HepG2 (cell line): ENCODE data around the gene PPP2R5C. TPM values are rescaled to one million over a fixed set of nuclear protein-coding genes. Genes with fewer than 3 reads are reported as not detected.

Experiments
- DRAP1 ChIP-seq: IDR thresholded peaks from 2 replicates; pipeline ENCODE4 v1.6.1; 2016; ENCODE audit warnings: missing genetic modification reagents, missing compliant biosample characterization
- JUN ChIP-seq: sonication (generic); formaldehyde crosslinking; IDR thresholded peaks from 2 replicates; pipeline ENCODE4 v1.4.0; 2020; ENCODE audit warnings: mild to moderate bottlenecking, missing genetic modification reagents
- PAX8 ChIP-seq: sonication (generic); formaldehyde crosslinking; IDR thresholded peaks from 2 replicates; pipeline ENCODE4 v1.8.0; 2022; ENCODE audit warnings: mild to moderate bottlenecking, missing genetic modification reagents, borderline replicate concordance
- RXRB ChIP-seq: IDR thresholded peaks from 2 replicates; pipeline ENCODE4 v1.6.1; 2016; ENCODE audit warnings: borderline replicate concordance, missing genetic modification reagents, missing compliant biosample characterization
- SIN3B ChIP-seq: fragments of 150-350 bp; IDR thresholded peaks from 2 replicates; pipeline ENCODE4 v1.6.1; 2014; ENCODE audit warnings: low read length
- ZFP62 ChIP-seq: sonication (generic); formaldehyde crosslinking; IDR thresholded peaks from 2 replicates; pipeline ENCODE4 v1.4.0; 2020; ENCODE audit warnings: missing genetic modification reagents
- ZMYM2 ChIP-seq: sonication (generic); formaldehyde crosslinking; IDR thresholded peaks from 2 replicates; pipeline ENCODE4 v1.8.0; 2022; ENCODE audit warnings: mild to moderate bottlenecking, missing genetic modification reagents
- ZNF10 ChIP-seq: sonication (generic); formaldehyde crosslinking; IDR thresholded peaks from 2 replicates; pipeline ENCODE4 v1.4.0; 2020; ENCODE audit warnings: mild to moderate bottlenecking, low read depth, missing genetic modification reagents, borderline replicate concordance
- ZNF20 ChIP-seq: sonication (generic); formaldehyde crosslinking; IDR thresholded peaks from 2 replicates; pipeline ENCODE4 v1.4.0; 2020; ENCODE audit warnings: mild to moderate bottlenecking, moderate library complexity, missing genetic modification reagents
- ZNF350 ChIP-seq: sonication (generic); formaldehyde crosslinking; IDR thresholded peaks from 2 replicates; pipeline ENCODE4 v1.4.0; 2020; ENCODE audit warnings: mild to moderate bottlenecking, low read depth, missing genetic modification reagents, borderline replicate concordance
- ZNF557 ChIP-seq: sonication (generic); formaldehyde crosslinking; IDR thresholded peaks from 2 replicates; pipeline ENCODE4 v1.4.0; 2020; ENCODE audit warnings: missing genetic modification reagents
- ZNF883 ChIP-seq: sonication (generic); formaldehyde crosslinking; IDR thresholded peaks from 2 replicates; pipeline ENCODE4 v1.5.1; 2020; ENCODE audit warnings: mild to moderate bottlenecking, missing genetic modification reagents; ENCODE audit errors: not compliant biosample characterization
- polyA plus RNA-seq, 8 experiments: library from polyadenylated mRNA; depleted of rRNA in 3 of 8; stranded (reverse) in 7 of 8; unstranded in 1 of 8; fragments of >200 nt; fragmentation: Illumina TruSeq in 4 of 8; extraction: Trizol in 4 of 8; gene quantifications; 2 replicates each; pipeline versions ENCODE4 v1.2.1 to v1.2.3, GENCODE V29; 2011 to 2016; ENCODE audit warnings: low read depth in 4 of 8, missing spikeins in 1 of 8, mixed read lengths in 1 of 8; ENCODE audit not compliant: insufficient read depth in 1 of 8
- total RNA-seq, 5 experiments: library from RNA; depleted of rRNA; stranded (reverse); fragments of >200 nt; fragmentation: Illumina TruSeq; extraction: Trizol; gene quantifications; 2 replicates each; pipeline ENCODE4 v1.2.3, GENCODE V29; 2016; ENCODE audit warnings: low read depth in 1 of 5
- TF ChIP-seq, protein P1 (sequence below), 2 experiments: fragments of 450-650 bp in 1 of 2; sonication (generic) in 1 of 2; formaldehyde crosslinking in 1 of 2; IDR thresholded peaks; 2 replicates each; pipeline versions ENCODE4 v1.6.1 to v1.8.0; 2016 to 2022; ENCODE audit warnings: antibody characterized with exemption in 1 of 2, mild to moderate bottlenecking in 1 of 2, missing genetic modification reagents in 1 of 2
- TF ChIP-seq, protein P2 (sequence below): sonication (generic); formaldehyde crosslinking; IDR thresholded peaks from 2 replicates; pipeline ENCODE4 v1.9.0; 2021; ENCODE audit warnings: missing genetic modification reagents, mild to moderate bottlenecking, borderline replicate concordance
- TF ChIP-seq, protein P3 (sequence below): sonication (generic); formaldehyde crosslinking; IDR thresholded peaks from 2 replicates; pipeline ENCODE4 v1.8.1; 2023; ENCODE audit warnings: missing genetic modification reagents, inconsistent platforms, borderline replicate concordance

The PPP2R5C gene
- total and polyA plus RNA-seq, 2 of the 13 experiments (the other 11 are each of a cell fraction or from before 2014, with no cell fraction given): 74.3 to 78.5 TPM

DNA sequence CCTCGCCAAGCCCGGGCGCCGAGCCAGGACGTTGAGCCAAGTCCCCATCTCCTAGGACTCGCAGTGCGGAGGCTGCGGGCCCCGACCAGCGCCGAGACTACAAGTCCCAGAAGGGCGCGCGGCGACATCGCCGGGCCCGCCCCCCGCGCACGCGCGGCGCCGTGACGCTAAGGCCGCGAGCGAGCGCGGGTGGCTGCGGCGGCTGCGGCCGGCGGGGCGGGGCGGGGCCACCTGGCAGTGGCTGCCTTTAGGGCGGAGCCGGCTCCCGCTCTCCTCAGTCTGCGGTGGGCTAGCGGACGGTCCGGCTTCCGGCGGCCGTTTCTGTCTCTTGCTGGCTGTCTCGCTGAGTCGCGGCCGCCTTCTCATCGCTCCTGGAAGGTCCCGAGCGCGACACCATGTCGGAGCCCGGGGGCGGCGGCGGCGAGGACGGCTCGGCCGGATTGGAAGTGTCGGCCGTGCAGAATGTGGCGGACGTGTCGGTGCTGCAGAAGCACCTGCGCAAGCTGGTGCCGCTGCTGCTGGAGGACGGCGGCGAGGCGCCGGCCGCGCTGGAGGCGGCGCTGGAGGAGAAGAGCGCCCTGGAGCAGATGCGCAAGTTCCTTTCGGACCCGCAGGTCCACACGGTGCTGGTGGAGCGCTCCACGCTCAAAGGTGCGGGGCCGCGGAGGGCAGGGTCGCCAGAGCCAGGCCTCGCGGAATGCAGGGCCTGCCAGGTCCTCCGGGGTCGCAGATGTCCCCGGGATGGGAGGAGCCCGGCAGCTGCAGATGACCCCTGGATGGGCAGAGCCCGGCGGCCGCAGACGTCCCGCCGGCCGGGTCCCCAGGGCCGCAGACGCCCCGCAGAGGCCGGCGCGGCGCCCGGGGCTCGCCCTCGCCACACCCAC lies 203.0 kb downstream of the PPP2R5C start, which contains the start of gene DYNC1H1 (continued):
- TF ChIP-seq, protein P1, sequence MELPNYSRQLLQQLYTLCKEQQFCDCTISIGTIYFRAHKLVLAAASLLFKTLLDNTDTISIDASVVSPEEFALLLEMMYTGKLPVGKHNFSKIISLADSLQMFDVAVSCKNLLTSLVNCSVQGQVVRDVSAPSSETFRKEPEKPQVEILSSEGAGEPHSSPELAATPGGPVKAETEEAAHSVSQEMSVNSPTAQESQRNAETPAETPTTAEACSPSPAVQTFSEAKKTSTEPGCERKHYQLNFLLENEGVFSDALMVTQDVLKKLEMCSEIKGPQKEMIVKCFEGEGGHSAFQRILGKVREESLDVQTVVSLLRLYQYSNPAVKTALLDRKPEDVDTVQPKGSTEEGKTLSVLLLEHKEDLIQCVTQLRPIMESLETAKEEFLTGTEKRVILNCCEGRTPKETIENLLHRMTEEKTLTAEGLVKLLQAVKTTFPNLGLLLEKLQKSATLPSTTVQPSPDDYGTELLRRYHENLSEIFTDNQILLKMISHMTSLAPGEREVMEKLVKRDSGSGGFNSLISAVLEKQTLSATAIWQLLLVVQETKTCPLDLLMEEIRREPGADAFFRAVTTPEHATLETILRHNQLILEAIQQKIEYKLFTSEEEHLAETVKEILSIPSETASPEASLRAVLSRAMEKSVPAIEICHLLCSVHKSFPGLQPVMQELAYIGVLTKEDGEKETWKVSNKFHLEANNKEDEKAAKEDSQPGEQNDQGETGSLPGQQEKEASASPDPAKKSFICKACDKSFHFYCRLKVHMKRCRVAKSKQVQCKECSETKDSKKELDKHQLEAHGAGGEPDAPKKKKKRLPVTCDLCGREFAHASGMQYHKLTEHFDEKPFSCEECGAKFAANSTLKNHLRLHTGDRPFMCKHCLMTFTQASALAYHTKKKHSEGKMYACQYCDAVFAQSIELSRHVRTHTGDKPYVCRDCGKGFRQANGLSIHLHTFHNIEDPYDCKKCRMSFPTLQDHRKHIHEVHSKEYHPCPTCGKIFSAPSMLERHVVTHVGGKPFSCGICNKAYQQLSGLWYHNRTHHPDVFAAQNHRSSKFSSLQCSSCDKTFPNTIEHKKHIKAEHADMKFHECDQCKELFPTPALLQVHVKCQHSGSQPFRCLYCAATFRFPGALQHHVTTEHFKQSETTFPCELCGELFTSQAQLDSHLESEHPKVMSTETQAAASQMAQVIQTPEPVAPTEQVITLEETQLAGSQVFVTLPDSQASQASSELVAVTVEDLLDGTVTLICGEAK (IDR thresholded peaks at IDR 0.05): no peak
- TF ChIP-seq, protein P1 (CRISPR knock-in tag; IDR thresholded peaks at IDR 0.05): peak; percentile 55; the same call in 1 of the 2 replicates
- TF ChIP-seq ZMYM2 (CRISPR knock-in tag) (no peak), ZNF10 (CRISPR knock-in tag) (peak; percentile 70; the same call in 1 of the 2 replicates), PAX8 (CRISPR knock-in tag) (no peak), RXRB (peak; percentile 59; the same call in 1 of the 2 replicates), ZNF350 (peak; percentile 68; the same call in 1 of the 2 replicates), ZFP62 (CRISPR knock-in tag) (no peak), JUN (no peak), ZNF557 (CRISPR knock-in tag) (no peak), DRAP1 (peak; percentile 89), ZNF20 (CRISPR knock-in tag) (no peak), ZNF883 (CRISPR knock-in tag) (peak; percentile 63), SIN3B (no peak)
- TF ChIP-seq, protein P2, sequence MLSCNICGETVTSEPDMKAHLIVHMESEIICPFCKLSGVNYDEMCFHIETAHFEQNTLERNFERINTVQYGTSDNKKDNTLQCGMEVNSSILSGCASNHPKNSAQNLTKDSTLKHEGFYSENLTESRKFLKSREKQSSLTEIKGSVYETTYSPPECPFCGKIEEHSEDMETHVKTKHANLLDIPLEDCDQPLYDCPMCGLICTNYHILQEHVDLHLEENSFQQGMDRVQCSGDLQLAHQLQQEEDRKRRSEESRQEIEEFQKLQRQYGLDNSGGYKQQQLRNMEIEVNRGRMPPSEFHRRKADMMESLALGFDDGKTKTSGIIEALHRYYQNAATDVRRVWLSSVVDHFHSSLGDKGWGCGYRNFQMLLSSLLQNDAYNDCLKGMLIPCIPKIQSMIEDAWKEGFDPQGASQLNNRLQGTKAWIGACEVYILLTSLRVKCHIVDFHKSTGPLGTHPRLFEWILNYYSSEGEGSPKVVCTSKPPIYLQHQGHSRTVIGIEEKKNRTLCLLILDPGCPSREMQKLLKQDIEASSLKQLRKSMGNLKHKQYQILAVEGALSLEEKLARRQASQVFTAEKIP (CRISPR knock-in tag): no peak
- TF ChIP-seq, protein P3, sequence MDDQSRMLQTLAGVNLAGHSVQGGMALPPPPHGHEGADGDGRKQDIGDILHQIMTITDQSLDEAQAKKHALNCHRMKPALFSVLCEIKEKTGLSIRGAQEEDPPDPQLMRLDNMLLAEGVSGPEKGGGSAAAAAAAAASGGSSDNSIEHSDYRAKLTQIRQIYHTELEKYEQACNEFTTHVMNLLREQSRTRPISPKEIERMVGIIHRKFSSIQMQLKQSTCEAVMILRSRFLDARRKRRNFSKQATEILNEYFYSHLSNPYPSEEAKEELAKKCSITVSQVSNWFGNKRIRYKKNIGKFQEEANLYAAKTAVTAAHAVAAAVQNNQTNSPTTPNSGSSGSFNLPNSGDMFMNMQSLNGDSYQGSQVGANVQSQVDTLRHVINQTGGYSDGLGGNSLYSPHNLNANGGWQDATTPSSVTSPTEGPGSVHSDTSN (CRISPR knock-in tag): 0 out of 2 replicates have a peak, but pooled peaks have one; percentile 17
